Stomach (tissue), 9 donors: ENCODE data around the gene C1QTNF9B. TPM values are rescaled to one million over a fixed set of nuclear protein-coding genes. Genes with fewer than 3 reads are reported as not detected.
"Not testable (repeated sequence)": the region's sequence is repeated elsewhere in the genome, so short reads cannot be mapped to it uniquely, and the experiment has no call there.

Source experiments
- DNase-seq, 2 donors: peaks; one replicate each; pipeline versions ENCODE4 v3.0.0 to v3.0.0-alpha.2; 2013 to 2019
- H3K27ac ChIP-seq, 5 donors: fragments of 200-600 bp in 4 of 5; sonication (generic) in 4 of 5; one replicate each; pipeline ENCODE4 v1.5.1; 2013 to 2019; ENCODE audit warnings: mild to moderate bottlenecking in 1 of 5, moderate library complexity in 1 of 5
- H3K27me3 ChIP-seq, 3 donors: fragments of 200-600 bp; sonication (generic); one replicate each; pipeline ENCODE4 v1.5.1; 2017 to 2019; ENCODE audit warnings: mixed run types in 1 of 3
- H3K36me3 ChIP-seq, 4 donors: fragments of 200-600 bp; sonication (generic); 1 replicate in 3 of 4; 2 replicates in 1 of 4; pipeline ENCODE4 v1.5.1; 2016 to 2019
- H3K4me1 ChIP-seq, 4 donors: fragments of 200-600 bp; sonication (generic); one replicate each; pipeline ENCODE4 v1.5.1; 2016 to 2019
- H3K4me3 ChIP-seq, 4 donors: fragments of 200-600 bp; sonication (generic) in 3 of 4; one replicate each; pipeline ENCODE4 v1.5.1; 2016 to 2019; ENCODE audit warnings: mild to moderate bottlenecking in 1 of 4
- H3K9me3 ChIP-seq, 4 donors: fragments of 200-600 bp; sonication (generic); one replicate each; pipeline ENCODE4 v1.5.1; 2016 to 2019
- CTCF ChIP-seq, 7 experiments: fragments of 450-650 bp in 4 of 7; fragments of 200-600 bp in 3 of 7; sonication (generic) in 3 of 7; IDR thresholded peaks; one replicate each; pipeline ENCODE4 v1.5.1; 2016 to 2019; ENCODE audit warnings: antibody characterized with exemption in 7 of 7, control low read depth in 2 of 7, mild to moderate bottlenecking in 1 of 7
- EP300 ChIP-seq: sonication (generic); formaldehyde crosslinking; IDR thresholded peaks from one replicate; pipeline ENCODE4 v1.6.1; 2017; ENCODE audit warnings: antibody characterized with exemption
- POLR2A ChIP-seq, 4 donors: fragments of 450-650 bp; IDR thresholded peaks; one replicate each; pipeline ENCODE4 v1.6.1; 2016; ENCODE audit warnings: antibody characterized with exemption in 4 of 4, control low read depth in 2 of 4, mild to moderate bottlenecking in 1 of 4, moderate library complexity in 1 of 4
- POLR2AphosphoS5 ChIP-seq, 3 donors: sonication (generic); formaldehyde crosslinking; IDR thresholded peaks; one replicate each; pipeline ENCODE4 v1.6.1; 2016; ENCODE audit warnings: antibody characterized with exemption in 3 of 3
- WGBS, 5 donors: extraction: QIAGEN DNeasy Blood & Tissue Kit in 3 of 5; methylation state at CpG; one replicate each; pipeline versions ENCODE4 v1.1.5 to v1.1.7; 2013 to 2018; 5-methylcytosine and 5-hydroxymethylcytosine counted together
- intact Hi-C: fragments of 100-400 bp; cut with DNase I; formaldehyde crosslinking; loops from one replicate; pipeline ENCODE4 v1.15.1; 2023; ENCODE audit warnings: low total_unique reads
- polyA plus RNA-seq, 3 donors: library from polyadenylated mRNA; stranded (reverse); fragments of 200-250 nt; gene quantifications; one replicate each; pipeline ENCODE4 v1.2.3, GENCODE V29; 2013
- total RNA-seq, 5 donors: library from RNA; depleted of rRNA; stranded (reverse); fragments of >200 nt; gene quantifications; one replicate each; pipeline versions ENCODE4 v1.1.0 to v1.2.3, GENCODE V29; 2014 to 2016
- donor health status: healthy with polysubstance abuse.
- donor health status: Bipolar disorder and iron deficiency.
- donor health status: healthy.

C1QTNF9B gene
- total and polyA plus RNA-seq, 8 donors: not detected

- Histone ChIP-seq H3K9me3 (no peaks in the 10 kb centered on the region), H3K36me3 (no peaks in the 10 kb centered on the region), H3K4me3 (peak overlapping the region; percentile 28 to 46 (median 30)), H3K27me3 (peaks cover 0 to 39% (median 17%) of the 10 kb centered on the region in 3 donors), H3K27ac (no peak overlapping the region), H3K4me1 (peaks cover 10 to 16% (median 12%) of the 10 kb centered on the region in 4 donors)
- intact Hi-C loops: no loop called here
- 9 to 20% (median 10%) methylated on average over 35 to 67 of the region's 67 CpGs for WGBS, 5 donors
- DNase-seq: peak in 1 of 2 donors; percentile 35
- TF ChIP-seq CTCF (IDR thresholded peaks at IDR 0.05) (no peak), POLR2A (IDR thresholded peaks at IDR 0.05) (no peak), POLR2AphosphoS5 (IDR thresholded peaks at IDR 0.05) (no peak), EP300 (no peak)
These were observed 5.9 kb upstream of the C1QTNF9B start for GRCh38 chr13:23902975-23903905.

GRCh38 chr13:23901365-23901764, 4.1 kb upstream of the C1QTNF9B start:
- H3K9me3 ChIP-seq: no peaks in the 10 kb centered on the region
- peaks cover 10 to 16% (median 12%) of the 10 kb centered on the region in 4 donors for H3K4me1 ChIP-seq
- no peaks in the 10 kb centered on the region for H3K36me3 ChIP-seq
- intact Hi-C loops: no loop called here
- no peak overlapping the region for H3K27ac ChIP-seq
- 74 to 85% (median 79%) methylated on average over 4 of the region's 4 CpGs for WGBS, 5 donors
- peaks cover 0 to 39% (median 17%) of the 10 kb centered on the region in 3 donors for H3K27me3 ChIP-seq
- TF ChIP-seq POLR2A (IDR thresholded peaks at IDR 0.05) (no peak), CTCF (IDR thresholded peaks at IDR 0.05) (no peak), POLR2AphosphoS5 (IDR thresholded peaks at IDR 0.05) (no peak), EP300 (no peak)
- no peak overlapping the region for H3K4me3 ChIP-seq
- no peak for DNase-seq

GRCh38 chr13:23899555-23899954, 2.3 kb upstream of the C1QTNF9B start:
- Histone ChIP-seq H3K27ac (no peak overlapping the region), H3K36me3 (no peaks in the 10 kb centered on the region), H3K4me3 (no peak overlapping the region), H3K4me1 (peaks cover 10 to 16% (median 12%) of the 10 kb centered on the region in 4 donors), H3K27me3 (peaks cover 0 to 38% (median 17%) of the 10 kb centered on the region in 3 donors), H3K9me3 (no peaks in the 10 kb centered on the region)
- WGBS, 5 donors: 12 to 25% (median 18%) methylated on average over 4 of the region's 4 CpGs
- DNase-seq: peak in 1 of 2 donors; percentile 75
- TF ChIP-seq EP300: no peak
- TF ChIP-seq CTCF (IDR thresholded peaks at IDR 0.05): peak in 3 of 7 experiments; percentile 24 to 61 (median 31)
- intact Hi-C loops: no loop called here

- Histone ChIP-seq H3K36me3 (no peaks in the 10 kb centered on the region), H3K9me3 (no peaks in the 10 kb centered on the region), H3K27ac (no peak overlapping the region), H3K4me3 (no peak overlapping the region), H3K4me1 (peaks cover 1 to 6% (median 2%) of the 10 kb centered on the region in 4 donors), H3K27me3 (peaks cover 0 to 23% (median 7%) of the 10 kb centered on the region in 3 donors)
- TF ChIP-seq POLR2AphosphoS5 (IDR thresholded peaks at IDR 0.05): peak in 1 of 3 donors; percentile 71
- TF ChIP-seq POLR2A (IDR thresholded peaks at IDR 0.05): no peak
- TF ChIP-seq EP300: no peak
- TF ChIP-seq CTCF (IDR thresholded peaks at IDR 0.05): no peak
- peak in 1 of 2 donors; percentile 80 for DNase-seq
- 40 to 74% (median 67%) methylated on average over 8 of the region's 8 CpGs for WGBS, 5 donors
- intact Hi-C loops: no loop called here
These were observed 799 bp upstream of the C1QTNF9B start for GRCh38 chr13:23898101-23898500.

GRCh38 chr13:23894746-23895145, 2.6 kb downstream of the C1QTNF9B start:
- H3K9me3 ChIP-seq, H3K4me1 ChIP-seq, H3K4me3 ChIP-seq, DNase-seq, intact Hi-C loops, H3K36me3 ChIP-seq, H3K27ac ChIP-seq, H3K27me3 ChIP-seq: not testable (repeated sequence)
- 85 to 91% (median 89%) methylated on average over 8 to 12 of the region's 12 CpGs for WGBS, 5 donors

GRCh38 chr13:23893791-23894190, 3.5 kb downstream of the C1QTNF9B start:
- H3K27me3 ChIP-seq, H3K27ac ChIP-seq, H3K36me3 ChIP-seq, H3K4me3 ChIP-seq, intact Hi-C loops, DNase-seq, H3K9me3 ChIP-seq: not testable (repeated sequence)
- H3K4me1 ChIP-seq: peaks cover 0 to 11% (median 8%) of the 10 kb centered on the region in 4 donors
- WGBS, 5 donors: 88 to 100% (median 97%) methylated on average over 1 to 4 of the region's 4 CpGs
